NCI-H748 treated with DMSO at 0.1 percent for 48 hours (cell line): ENCODE results near the gene SRRM4.

Experiments
- DNase-seq: peaks from one replicate; lab custom pipeline; 2025; lab: John Stamatoyannopoulos, UW

The SRRM4 gene

DNA sequence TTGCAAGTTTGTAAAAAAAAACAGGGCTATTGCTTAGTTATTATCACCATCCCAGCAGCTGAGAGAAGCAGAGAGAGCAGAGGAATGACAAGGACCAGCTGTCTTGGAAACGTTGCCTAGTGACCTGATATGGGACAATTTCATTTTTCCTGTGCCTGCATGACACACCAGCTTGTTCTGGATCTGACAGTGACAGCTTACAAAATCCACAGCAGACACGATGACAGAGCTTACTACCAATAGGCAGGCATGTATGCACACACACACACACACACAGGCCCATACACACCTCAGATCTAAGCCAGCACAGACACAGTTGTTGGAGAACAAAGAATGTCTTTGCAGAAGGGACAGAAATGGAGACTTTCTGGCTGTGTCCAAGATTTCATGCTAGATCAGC, 222.8 kb downstream of the SRRM4 start:
- DNase-seq, result no peak

GRCh38 chr12:119204671-119205285, 223.4 kb downstream of the SRRM4 start:
- no peak for DNase-seq

GRCh38 chr12:119206348-119207062, 225.2 kb downstream of the SRRM4 start:
- DNase-seq, result no peak

DNA sequence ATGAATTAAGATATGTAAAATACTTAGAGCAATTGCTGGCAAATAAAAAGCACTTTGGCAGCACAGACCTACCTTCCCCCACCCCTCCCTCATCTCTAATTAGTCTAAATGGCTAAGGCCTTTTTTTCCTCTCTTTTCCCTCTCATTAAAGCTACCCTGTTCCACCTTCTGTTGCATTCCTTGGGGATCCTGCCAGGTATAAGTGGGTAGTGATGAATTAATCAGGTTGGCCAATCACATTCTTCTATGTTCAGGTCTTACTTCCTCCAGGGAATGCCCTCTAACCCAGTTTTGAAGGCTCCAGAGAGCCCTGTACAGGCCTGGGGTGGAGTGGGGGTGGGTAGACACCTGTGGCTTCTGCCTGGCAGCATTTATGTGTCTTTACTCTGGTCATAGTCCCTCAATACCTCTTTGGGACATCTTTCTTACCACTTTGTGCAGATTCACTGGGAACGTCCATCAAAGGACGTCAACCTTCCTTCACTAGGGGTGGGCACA, 225.8 kb downstream of the SRRM4 start:
- no peak for DNase-seq

- DNase-seq, result peak; percentile 81
Measured at GRCh38 chr12:119208626-119209061, 227.3 kb downstream of the SRRM4 start.

GRCh38 chr12:119211884-119212283, 230.5 kb downstream of the SRRM4 start:
- DNase-seq, result no peak
